K562 (cell line): ENCODE data around the gene TNFAIP1. TPM values are rescaled to one million over a fixed set of nuclear protein-coding genes. Genes with fewer than 3 reads are reported as not detected.

ENCODE experiments used
- CBX8 ChIP-seq: fragments of 200-600 bp; sonication (generic); IDR thresholded peaks from 2 replicates; pipeline ENCODE4 v1.6.1; 2012; ENCODE audit warnings: borderline replicate concordance, mixed run types, low read depth, mild to moderate bottlenecking, moderate library complexity, mixed read lengths, low read length, control low read depth, inconsistent platforms; ENCODE audit not compliant: poor library complexity, severe bottlenecking; ENCODE audit errors: extremely low read depth
- ETV5 ChIP-seq: sonication (generic); formaldehyde crosslinking; IDR thresholded peaks from 2 replicates; pipeline ENCODE4 v1.4.0; 2020; ENCODE audit warnings: low read depth, mild to moderate bottlenecking, missing genetic modification reagents
- EZH2 ChIP-seq: IDR thresholded peaks from 2 replicates; pipeline ENCODE4 v1.6.1; 2012; ENCODE audit warnings: low read depth, mild to moderate bottlenecking, inconsistent platforms, low read length, borderline replicate concordance
- L3MBTL2 ChIP-seq: fragments of 450-650 bp; IDR thresholded peaks from 2 replicates; pipeline ENCODE4 v1.6.1; 2016; ENCODE audit warnings: mild to moderate bottlenecking, moderate library complexity
- MAFG ChIP-seq: fragments of 450-650 bp; conservative IDR thresholded peaks from 2 replicates; pipeline ENCODE4 v1.6.1; 2016; ENCODE audit warnings: missing genetic modification characterization, missing compliant biosample characterization
- NCOA4 ChIP-seq: fragments of 450-650 bp; IDR thresholded peaks from 2 replicates; pipeline ENCODE4 v1.6.1; 2018; ENCODE audit warnings: mild to moderate bottlenecking; ENCODE audit not compliant: partially characterized antibody
- PHTF2 ChIP-seq: fragments of 250-450 bp; sonication (Bioruptor Pico); IDR thresholded peaks from 2 replicates; pipeline ENCODE4 v1.5.0; 2021; ENCODE audit warnings: mild to moderate bottlenecking
- RBM14 ChIP-seq: fragments of 200-400 bp; formaldehyde crosslinking; IDR thresholded peaks from 2 replicates; pipeline ENCODE4 v1.6.1; 2018; ENCODE audit warnings: low read depth, mild to moderate bottlenecking, low read length, moderate library complexity, borderline replicate concordance; ENCODE audit not compliant: insufficient read depth
- SMAD1 ChIP-seq: fragments of 150-350 bp; IDR thresholded peaks from 2 replicates; pipeline ENCODE4 v1.6.1; 2014; ENCODE audit warnings: low read length, low read depth; ENCODE audit not compliant: partially characterized antibody
- SP1 ChIP-seq: sonication (generic); formaldehyde crosslinking; IDR thresholded peaks from 2 replicates; pipeline ENCODE4 v1.8.1; 2022; ENCODE audit warnings: mild to moderate bottlenecking, missing genetic modification reagents
- TAF15 ChIP-seq: fragments of 200-400 bp; formaldehyde crosslinking; IDR thresholded peaks from 2 replicates; pipeline ENCODE4 v1.6.1; 2017; ENCODE audit warnings: mild to moderate bottlenecking, low read depth, low read length, moderate library complexity
- TCF7L2 ChIP-seq: fragments of 150-350 bp; IDR thresholded peaks from 2 replicates; pipeline ENCODE4 v1.6.1; 2016; ENCODE audit warnings: low read depth, mild to moderate bottlenecking, low read length, moderate library complexity
- ZNF174 ChIP-seq: fragments of 250-450 bp; sonication (Bioruptor Pico); IDR thresholded peaks from 2 replicates; pipeline ENCODE4 v1.4.0; 2020; ENCODE audit warnings: mild to moderate bottlenecking
- ZNF444 ChIP-seq: fragments of 250-450 bp; sonication (Bioruptor Pico); IDR thresholded peaks from 2 replicates; pipeline ENCODE4 v1.4.0; 2020; ENCODE audit warnings: mild to moderate bottlenecking, moderate library complexity
- ZNF445 ChIP-seq: fragments of 250-450 bp; sonication (Bioruptor Pico); IDR thresholded peaks from 2 replicates; pipeline ENCODE4 v1.4.0; 2020; ENCODE audit warnings: low read depth, mild to moderate bottlenecking, moderate library complexity
- polyA plus RNA-seq, 8 experiments: library from polyadenylated mRNA; depleted of rRNA in 4 of 8; stranded (reverse) in 5 of 8; unstranded in 3 of 8; fragments of >200 nt; fragmentation: Nextera tagmentation in 2 of 8; fragmentation: Illumina TruSeq in 1 of 8; extraction: Ambion mirVana in 2 of 8; extraction: Trizol in 1 of 8; gene quantifications; 2 replicates each; pipeline versions ENCODE4 v1.2.1 to v1.2.3, GENCODE V29; 2011 to 2014; ENCODE audit warnings: inconsistent platforms in 1 of 8, missing spikeins in 1 of 8
- total RNA-seq, 7 experiments: library from RNA; depleted of rRNA in 6 of 7; stranded (reverse); fragments of >200 nt in 6 of 7; fragmentation: Illumina TruSeq in 2 of 7; extraction: Trizol in 2 of 7; gene quantifications; 2 replicates each; pipeline versions ENCODE4 v1.2.1 to v1.2.3, GENCODE V29; 2011 to 2021; ENCODE audit warnings: low replicate concordance in 1 of 7
- TF ChIP-seq, protein P1 (sequence below): fragments of 450-650 bp; formaldehyde crosslinking; IDR thresholded peaks from 2 replicates; pipeline ENCODE4 v1.4.0; 2020; ENCODE audit warnings: mild to moderate bottlenecking, mixed read lengths
- TF ChIP-seq, protein P2 (sequence below): sonication (generic); formaldehyde crosslinking; IDR thresholded peaks from 2 replicates; pipeline ENCODE4 v1.8.1; 2023; ENCODE audit warnings: mild to moderate bottlenecking, missing genetic modification reagents
- TF ChIP-seq, protein P3 (sequence below): sonication (generic); formaldehyde crosslinking; IDR thresholded peaks from 2 replicates; pipeline ENCODE4 v1.8.0; 2023; ENCODE audit warnings: missing genetic modification reagents, mild to moderate bottlenecking, borderline replicate concordance

Gene TNFAIP1
- total and polyA plus RNA-seq, 9 of the 15 experiments (the other 6 are each of a cell fraction or from before 2014, with no cell fraction given): 2.1 to 20.1 (median 8.2) TPM

DNA sequence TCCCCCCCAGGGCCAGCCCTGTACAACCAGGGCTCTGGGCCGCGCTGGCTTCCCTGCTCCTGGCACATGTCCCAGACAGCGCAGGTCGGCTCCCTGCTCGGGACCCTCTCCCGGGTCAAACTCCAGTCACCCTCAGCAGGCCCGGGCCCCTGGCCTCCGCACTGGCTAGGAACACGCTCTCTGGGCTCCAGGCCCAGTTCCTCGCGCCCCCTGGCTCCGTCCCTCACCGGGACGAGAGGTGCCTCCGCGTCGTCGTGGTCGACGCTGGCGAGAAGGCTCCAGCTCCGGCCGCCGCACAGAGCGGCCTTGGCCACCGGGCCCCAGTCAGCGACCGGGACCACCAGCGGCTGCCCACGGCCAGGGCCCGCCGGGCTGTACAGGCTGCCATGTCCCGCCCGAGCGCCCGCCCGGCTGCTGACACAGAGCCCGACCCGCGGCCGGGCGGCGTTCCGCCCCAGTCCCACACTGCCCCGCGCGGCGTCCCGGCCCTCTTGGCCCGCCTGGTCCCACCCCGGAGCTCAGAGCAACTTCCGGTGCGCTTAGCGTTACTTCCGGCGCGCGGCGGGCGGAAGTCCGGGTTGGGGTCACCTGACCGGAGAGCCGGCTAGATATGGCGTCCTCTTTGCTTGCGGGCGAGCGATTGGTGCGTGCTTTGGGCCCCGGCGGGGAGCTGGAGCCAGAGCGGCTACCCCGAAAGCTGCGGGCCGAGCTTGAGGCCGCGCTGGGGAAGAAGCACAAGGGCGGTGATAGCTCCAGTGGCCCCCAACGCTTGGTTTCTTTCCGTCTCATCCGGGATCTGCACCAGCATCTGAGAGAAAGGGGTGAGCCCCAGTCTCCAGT is 21.7 kb downstream of the TNFAIP1 start, which contains the start of gene POLDIP2 (continued):
- TF ChIP-seq SP1 (peak; percentile 59; the same call in 1 of the 2 replicates), ZNF444 (CRISPR knock-in tag) (no peak), NCOA4 (no peak), TAF15 (no peak), ZNF445 (no peak), EZH2 (no peak), ETV5 (peak; percentile 74), TCF7L2 (no peak), RBM14 (no peak), L3MBTL2 (peak; percentile 84), ZNF174 (CRISPR knock-in tag) (no peak), SMAD1 (no peak), MAFG (no peak), CBX8 (no peak), PHTF2 (no peak)
- TF ChIP-seq, protein P1, sequence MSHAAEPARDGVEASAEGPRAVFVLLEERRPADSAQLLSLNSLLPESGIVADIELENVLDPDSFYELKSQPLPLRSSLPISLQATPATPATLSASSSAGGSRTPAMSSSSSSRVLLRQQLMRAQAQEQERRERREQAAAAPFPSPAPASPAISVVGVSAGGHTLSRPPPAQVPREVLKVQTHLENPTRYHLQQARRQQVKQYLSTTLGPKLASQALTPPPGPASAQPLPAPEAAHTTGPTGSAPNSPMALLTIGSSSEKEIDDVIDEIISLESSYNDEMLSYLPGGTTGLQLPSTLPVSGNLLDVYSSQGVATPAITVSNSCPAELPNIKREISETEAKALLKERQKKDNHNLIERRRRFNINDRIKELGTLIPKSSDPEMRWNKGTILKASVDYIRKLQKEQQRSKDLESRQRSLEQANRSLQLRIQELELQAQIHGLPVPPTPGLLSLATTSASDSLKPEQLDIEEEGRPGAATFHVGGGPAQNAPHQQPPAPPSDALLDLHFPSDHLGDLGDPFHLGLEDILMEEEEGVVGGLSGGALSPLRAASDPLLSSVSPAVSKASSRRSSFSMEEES (CRISPR knock-in tag): peak; percentile 87
- TF ChIP-seq, protein P2, sequence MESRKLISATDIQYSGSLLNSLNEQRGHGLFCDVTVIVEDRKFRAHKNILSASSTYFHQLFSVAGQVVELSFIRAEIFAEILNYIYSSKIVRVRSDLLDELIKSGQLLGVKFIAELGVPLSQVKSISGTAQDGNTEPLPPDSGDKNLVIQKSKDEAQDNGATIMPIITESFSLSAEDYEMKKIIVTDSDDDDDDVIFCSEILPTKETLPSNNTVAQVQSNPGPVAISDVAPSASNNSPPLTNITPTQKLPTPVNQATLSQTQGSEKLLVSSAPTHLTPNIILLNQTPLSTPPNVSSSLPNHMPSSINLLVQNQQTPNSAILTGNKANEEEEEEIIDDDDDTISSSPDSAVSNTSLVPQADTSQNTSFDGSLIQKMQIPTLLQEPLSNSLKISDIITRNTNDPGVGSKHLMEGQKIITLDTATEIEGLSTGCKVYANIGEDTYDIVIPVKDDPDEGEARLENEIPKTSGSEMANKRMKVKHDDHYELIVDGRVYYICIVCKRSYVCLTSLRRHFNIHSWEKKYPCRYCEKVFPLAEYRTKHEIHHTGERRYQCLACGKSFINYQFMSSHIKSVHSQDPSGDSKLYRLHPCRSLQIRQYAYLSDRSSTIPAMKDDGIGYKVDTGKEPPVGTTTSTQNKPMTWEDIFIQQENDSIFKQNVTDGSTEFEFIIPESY (CRISPR knock-in tag): no peak
- TF ChIP-seq, protein P3, sequence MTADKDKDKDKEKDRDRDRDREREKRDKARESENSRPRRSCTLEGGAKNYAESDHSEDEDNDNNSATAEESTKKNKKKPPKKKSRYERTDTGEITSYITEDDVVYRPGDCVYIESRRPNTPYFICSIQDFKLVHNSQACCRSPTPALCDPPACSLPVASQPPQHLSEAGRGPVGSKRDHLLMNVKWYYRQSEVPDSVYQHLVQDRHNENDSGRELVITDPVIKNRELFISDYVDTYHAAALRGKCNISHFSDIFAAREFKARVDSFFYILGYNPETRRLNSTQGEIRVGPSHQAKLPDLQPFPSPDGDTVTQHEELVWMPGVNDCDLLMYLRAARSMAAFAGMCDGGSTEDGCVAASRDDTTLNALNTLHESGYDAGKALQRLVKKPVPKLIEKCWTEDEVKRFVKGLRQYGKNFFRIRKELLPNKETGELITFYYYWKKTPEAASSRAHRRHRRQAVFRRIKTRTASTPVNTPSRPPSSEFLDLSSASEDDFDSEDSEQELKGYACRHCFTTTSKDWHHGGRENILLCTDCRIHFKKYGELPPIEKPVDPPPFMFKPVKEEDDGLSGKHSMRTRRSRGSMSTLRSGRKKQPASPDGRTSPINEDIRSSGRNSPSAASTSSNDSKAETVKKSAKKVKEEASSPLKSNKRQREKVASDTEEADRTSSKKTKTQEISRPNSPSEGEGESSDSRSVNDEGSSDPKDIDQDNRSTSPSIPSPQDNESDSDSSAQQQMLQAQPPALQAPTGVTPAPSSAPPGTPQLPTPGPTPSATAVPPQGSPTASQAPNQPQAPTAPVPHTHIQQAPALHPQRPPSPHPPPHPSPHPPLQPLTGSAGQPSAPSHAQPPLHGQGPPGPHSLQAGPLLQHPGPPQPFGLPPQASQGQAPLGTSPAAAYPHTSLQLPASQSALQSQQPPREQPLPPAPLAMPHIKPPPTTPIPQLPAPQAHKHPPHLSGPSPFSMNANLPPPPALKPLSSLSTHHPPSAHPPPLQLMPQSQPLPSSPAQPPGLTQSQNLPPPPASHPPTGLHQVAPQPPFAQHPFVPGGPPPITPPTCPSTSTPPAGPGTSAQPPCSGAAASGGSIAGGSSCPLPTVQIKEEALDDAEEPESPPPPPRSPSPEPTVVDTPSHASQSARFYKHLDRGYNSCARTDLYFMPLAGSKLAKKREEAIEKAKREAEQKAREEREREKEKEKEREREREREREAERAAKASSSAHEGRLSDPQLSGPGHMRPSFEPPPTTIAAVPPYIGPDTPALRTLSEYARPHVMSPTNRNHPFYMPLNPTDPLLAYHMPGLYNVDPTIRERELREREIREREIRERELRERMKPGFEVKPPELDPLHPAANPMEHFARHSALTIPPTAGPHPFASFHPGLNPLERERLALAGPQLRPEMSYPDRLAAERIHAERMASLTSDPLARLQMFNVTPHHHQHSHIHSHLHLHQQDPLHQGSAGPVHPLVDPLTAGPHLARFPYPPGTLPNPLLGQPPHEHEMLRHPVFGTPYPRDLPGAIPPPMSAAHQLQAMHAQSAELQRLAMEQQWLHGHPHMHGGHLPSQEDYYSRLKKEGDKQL (CRISPR knock-in tag): no peak
